Osteoblast (primary cell): ENCODE data around the gene PITRM1. TPM values are rescaled to one million over a fixed set of nuclear protein-coding genes. Genes with fewer than 3 reads are reported as not detected.
A peak's percentile ranks its signal among the peaks of the same experiment; 100 is the strongest.

Source experiments
- DNase-seq: peaks from one replicate; pipeline ENCODE4 v3.0.0; 2011; ENCODE audit warnings: low spot score, mixed read lengths; ENCODE audit not compliant: insufficient read length; ENCODE audit errors: missing footprints
- H2AFZ ChIP-seq: 2 replicates; pipeline ENCODE4 v1.6.0; 2011; ENCODE audit warnings: mild to moderate bottlenecking, low read length
- H3K27ac ChIP-seq: 2 replicates; pipeline ENCODE4 v1.5.1; 2011; ENCODE audit warnings: mild to moderate bottlenecking, low read depth, low read length, moderate library complexity
- H3K27me3 ChIP-seq: 2 replicates; pipeline ENCODE4 v1.6.0; 2012; ENCODE audit warnings: mild to moderate bottlenecking, control low read depth, inconsistent platforms, low read length, moderate library complexity; ENCODE audit not compliant: insufficient read depth
- H3K36me3 ChIP-seq: 2 replicates; pipeline ENCODE4 v1.5.1; 2011; ENCODE audit warnings: mild to moderate bottlenecking, low read length, control low read depth, moderate library complexity; ENCODE audit not compliant: insufficient read depth
- H3K4me1 ChIP-seq: 2 replicates; pipeline ENCODE4 v1.5.1; 2011; ENCODE audit warnings: mild to moderate bottlenecking, low read length, control low read depth, moderate library complexity; ENCODE audit not compliant: insufficient read depth
- H3K4me2 ChIP-seq: 2 replicates; pipeline ENCODE4 v1.6.0; 2011; ENCODE audit warnings: mild to moderate bottlenecking, low read length; ENCODE audit not compliant: insufficient read depth
- H3K4me3 ChIP-seq: fragments of 200-600 bp; sonication (generic); 3 replicates; pipeline ENCODE4 v1.5.1; 2012; ENCODE audit warnings: mild to moderate bottlenecking, low read length, inconsistent platforms; ENCODE audit not compliant: insufficient read depth
- H3K79me2 ChIP-seq: 2 replicates; pipeline ENCODE4 v1.6.0; 2012; ENCODE audit warnings: mild to moderate bottlenecking, low read length, control low read depth, inconsistent platforms; ENCODE audit not compliant: insufficient read depth
- H3K9me3 ChIP-seq: 2 replicates; pipeline ENCODE4 v1.5.1; 2011; ENCODE audit warnings: low read depth, low read length, control low read depth
- H4K20me1 ChIP-seq: 2 replicates; pipeline ENCODE4 v1.6.0; 2012; ENCODE audit warnings: mild to moderate bottlenecking, low read length, control low read depth; ENCODE audit not compliant: insufficient read depth
- total RNA-seq: library from RNA; depleted of rRNA; stranded (reverse); fragments of >200 nt; gene quantifications from 2 replicates; pipeline ENCODE4 v1.2.3, GENCODE V29; 2012
- TF ChIP-seq, protein P1 (sequence below): IDR thresholded peaks from 2 replicates; pipeline ENCODE4 v1.5.1; 2011; ENCODE audit warnings: mild to moderate bottlenecking, low read depth, low read length, moderate library complexity; ENCODE audit errors: extremely low read depth

The PITRM1 gene
- total RNA-seq, 1 donor, result 89.8 TPM

DNA sequence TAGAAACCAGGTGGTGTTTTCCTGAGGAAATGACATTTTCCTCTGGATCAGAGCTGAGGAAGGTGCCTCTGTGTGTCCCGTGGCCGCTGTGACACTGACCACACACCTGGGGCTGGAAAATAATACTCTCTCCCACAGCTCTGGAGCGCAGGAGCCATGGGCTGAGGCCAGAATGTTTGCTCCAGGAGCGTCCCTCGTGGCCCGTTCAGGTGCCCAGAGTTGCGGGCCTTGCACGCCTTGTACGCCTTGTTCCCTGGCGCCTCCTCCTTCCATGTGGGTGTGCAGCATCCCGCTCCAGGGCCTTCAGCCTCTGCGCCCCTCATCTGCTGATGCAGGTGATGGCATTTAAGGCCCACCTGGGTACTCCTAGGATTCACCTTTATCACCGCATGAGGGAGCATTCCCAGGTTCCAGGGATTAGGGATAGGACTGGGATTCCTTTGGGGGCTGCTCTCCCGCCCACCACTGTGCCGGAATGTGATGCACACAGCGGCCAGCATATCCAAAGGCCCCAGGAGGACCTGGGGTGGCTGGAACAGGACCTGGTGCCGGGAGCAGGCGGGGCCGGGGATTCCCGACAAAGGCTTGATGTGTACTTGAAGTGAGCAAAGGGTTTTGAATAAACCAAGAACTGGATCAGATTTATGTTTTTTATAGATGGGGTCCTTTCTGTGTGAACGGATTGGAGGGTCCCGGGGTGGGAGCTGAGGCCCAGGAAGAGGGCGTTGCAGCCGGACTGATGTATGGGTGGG is 44.0 kb downstream of the PITRM1 start:
- Histone ChIP-seq H3K4me2 (no peak overlapping the region), H3K4me3 (no peak overlapping the region), H3K27me3 (no peaks in the 10 kb centered on the region), H3K36me3 (peaks cover 62% of the 10 kb centered on the region), H3K27ac (no peak overlapping the region), H3K9me3 (no peaks in the 10 kb centered on the region), H3K4me1 (no peaks in the 10 kb centered on the region), H2AFZ (no peak overlapping the region), H4K20me1 (peaks cover 3% of the 10 kb centered on the region), H3K79me2 (peaks cover 6% of the 10 kb centered on the region)
- TF ChIP-seq, protein P1, sequence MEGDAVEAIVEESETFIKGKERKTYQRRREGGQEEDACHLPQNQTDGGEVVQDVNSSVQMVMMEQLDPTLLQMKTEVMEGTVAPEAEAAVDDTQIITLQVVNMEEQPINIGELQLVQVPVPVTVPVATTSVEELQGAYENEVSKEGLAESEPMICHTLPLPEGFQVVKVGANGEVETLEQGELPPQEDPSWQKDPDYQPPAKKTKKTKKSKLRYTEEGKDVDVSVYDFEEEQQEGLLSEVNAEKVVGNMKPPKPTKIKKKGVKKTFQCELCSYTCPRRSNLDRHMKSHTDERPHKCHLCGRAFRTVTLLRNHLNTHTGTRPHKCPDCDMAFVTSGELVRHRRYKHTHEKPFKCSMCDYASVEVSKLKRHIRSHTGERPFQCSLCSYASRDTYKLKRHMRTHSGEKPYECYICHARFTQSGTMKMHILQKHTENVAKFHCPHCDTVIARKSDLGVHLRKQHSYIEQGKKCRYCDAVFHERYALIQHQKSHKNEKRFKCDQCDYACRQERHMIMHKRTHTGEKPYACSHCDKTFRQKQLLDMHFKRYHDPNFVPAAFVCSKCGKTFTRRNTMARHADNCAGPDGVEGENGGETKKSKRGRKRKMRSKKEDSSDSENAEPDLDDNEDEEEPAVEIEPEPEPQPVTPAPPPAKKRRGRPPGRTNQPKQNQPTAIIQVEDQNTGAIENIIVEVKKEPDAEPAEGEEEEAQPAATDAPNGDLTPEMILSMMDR, result no peak
- peak; percentile 78 for DNase-seq

DNA sequence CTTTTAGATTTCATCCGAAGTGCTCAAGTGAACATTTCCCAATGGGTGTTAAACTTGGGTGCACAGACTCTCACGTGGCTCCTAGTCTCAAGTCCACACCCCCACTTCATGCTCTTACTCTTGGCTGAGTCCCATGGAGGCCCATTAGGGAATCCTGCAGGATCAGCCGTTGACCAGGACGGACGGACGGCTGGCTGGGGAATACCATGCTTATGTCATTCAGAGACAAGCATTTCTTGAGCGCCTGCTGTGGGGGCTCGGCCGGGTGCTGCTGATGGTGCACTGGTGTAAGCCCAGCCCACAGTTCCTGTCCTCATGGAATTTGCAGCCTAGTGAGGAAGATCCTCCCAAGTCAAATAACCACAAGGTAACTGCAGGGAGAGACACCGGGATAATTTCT is 44.7 kb downstream of the PITRM1 start:
- DNase-seq, result peak; percentile 66
- Histone ChIP-seq H3K4me1 (no peaks in the 10 kb centered on the region), H3K27ac (no peak overlapping the region), H3K9me3 (no peaks in the 10 kb centered on the region), H3K79me2 (peaks cover 8% of the 10 kb centered on the region), H3K27me3 (no peaks in the 10 kb centered on the region), H3K36me3 (peaks cover 63% of the 10 kb centered on the region), H3K4me2 (no peak overlapping the region), H4K20me1 (peaks cover 5% of the 10 kb centered on the region), H2AFZ (no peak overlapping the region), H3K4me3 (no peak overlapping the region)
- TF ChIP-seq, protein P1, result no peak

DNA sequence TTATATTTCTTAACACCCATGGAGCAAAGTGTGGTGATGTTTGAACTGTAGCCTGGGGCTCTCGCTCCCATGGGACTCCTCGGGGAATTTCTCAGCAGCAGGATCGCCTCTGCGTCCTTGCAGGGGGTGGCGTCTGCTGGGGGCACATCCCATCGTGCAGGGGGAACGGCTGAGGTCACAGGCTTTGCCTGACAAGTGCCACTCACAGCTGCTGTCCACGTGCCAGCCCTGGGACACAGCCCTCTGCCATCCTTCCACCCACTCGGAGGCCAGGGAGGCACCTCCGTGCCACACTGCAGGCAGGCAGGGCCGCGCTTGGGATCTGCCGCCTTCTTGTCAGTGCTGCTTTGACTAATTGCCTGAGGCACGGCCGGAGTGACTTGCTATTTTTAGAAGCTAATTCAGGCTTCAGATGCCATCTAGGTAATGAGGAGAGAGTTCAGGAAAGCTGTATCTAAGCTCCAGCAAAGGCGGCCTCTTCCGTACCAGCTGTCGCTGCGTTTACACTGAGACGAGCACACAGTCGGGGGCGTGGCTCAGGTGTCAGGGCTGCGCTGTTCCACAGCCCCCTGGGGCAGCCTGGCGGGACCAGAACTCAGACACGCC is 45.7 kb downstream of the PITRM1 start:
- peaks cover 63% of the 10 kb centered on the region for H3K36me3 ChIP-seq
- no peak overlapping the region for H3K4me3 ChIP-seq
- H3K27me3 ChIP-seq, result no peaks in the 10 kb centered on the region
- DNase-seq, result peak; percentile 73
- no peaks in the 10 kb centered on the region for H3K4me1 ChIP-seq
- H3K27ac ChIP-seq, result no peak overlapping the region
- peaks cover 4% of the 10 kb centered on the region for H4K20me1 ChIP-seq
- peaks cover 16% of the 10 kb centered on the region for H3K79me2 ChIP-seq
- no peaks in the 10 kb centered on the region for H3K9me3 ChIP-seq
- no peak overlapping the region for H2AFZ ChIP-seq
- H3K4me2 ChIP-seq, result no peak overlapping the region
- TF ChIP-seq, protein P1, result no peak

DNA sequence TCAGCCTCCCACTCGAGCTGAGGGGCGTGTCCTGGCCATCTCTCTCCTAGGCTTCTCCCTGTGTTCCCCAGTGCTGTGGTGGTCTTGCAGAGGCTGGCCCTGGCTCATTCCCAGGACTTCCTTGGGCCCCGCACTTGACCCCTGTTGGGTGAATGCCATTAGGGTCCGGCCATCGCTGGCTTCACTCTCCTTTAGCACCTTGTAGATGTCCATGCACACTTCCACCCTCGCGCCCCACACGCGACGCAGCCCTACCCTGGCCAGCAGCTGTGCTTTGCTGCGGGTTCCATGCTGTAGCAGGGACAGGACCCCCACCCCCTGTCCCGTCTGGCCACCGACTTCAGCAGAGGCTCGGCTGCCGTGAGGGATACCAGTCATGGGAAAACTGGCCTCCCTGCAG is 46.3 kb downstream of the PITRM1 start:
- peaks cover 4% of the 10 kb centered on the region for H4K20me1 ChIP-seq
- H3K79me2 ChIP-seq, result peaks cover 16% of the 10 kb centered on the region
- TF ChIP-seq, protein P1, result no peak

More for the DNA sequence above, 46.3 kb downstream of the PITRM1 start:
- DNase-seq, result peak; percentile 74
- Histone ChIP-seq H3K4me1 (no peaks in the 10 kb centered on the region), H3K27me3 (no peaks in the 10 kb centered on the region), H3K36me3 (peaks cover 60% of the 10 kb centered on the region), H3K9me3 (no peaks in the 10 kb centered on the region), H3K4me3 (no peak overlapping the region), H3K27ac (no peak overlapping the region), H2AFZ (no peak overlapping the region), H3K4me2 (no peak overlapping the region)
